Hematopoietic multipotent progenitor cell treated with erythropoietin and hydrocortisone succinate and interleukin-3 and kit ligand, for 17 days (in vitro differentiated cells): ENCODE data around the gene LRP5.

Source experiments
- DNase-seq: peaks from one replicate; pipeline ENCODE4 v3.0.0-alpha.2; 2015; ENCODE audit warnings: low spot score

The LRP5 gene

GRCh38 chr11:68371171-68372041, 59.0 kb downstream of the LRP5 start:
- DNase-seq = no peak

GRCh38 chr11:68372114-68372513, 59.7 kb downstream of the LRP5 start:
- no peak for DNase-seq

DNA sequence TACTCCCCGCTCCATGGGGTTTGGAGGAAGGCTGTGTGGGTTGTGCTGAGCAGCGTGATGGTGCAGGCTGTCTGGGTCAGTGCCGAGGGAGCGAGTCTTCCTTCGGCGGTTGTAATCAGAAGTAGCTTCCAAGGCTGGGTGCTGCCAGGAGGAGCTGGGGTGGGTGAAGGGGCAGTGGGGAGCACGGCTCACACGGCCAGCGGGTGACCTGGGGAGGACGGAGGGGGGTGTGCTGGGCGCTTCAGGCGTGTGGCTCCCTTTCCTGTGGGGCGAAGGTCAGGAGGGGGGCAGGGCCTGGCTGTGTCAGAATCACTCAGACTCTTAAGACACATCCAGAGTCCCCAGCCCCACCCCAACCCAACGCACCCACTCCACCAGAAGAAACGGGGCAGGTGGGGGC, 60.2 kb downstream of the LRP5 start:
- DNase-seq = no peak

- DNase-seq = no peak
Measured at GRCh38 chr11:68373189-68373814, 60.9 kb downstream of the LRP5 start.

GRCh38 chr11:68373815-68374501, 61.6 kb downstream of the LRP5 start:
- DNase-seq = no peak

DNA sequence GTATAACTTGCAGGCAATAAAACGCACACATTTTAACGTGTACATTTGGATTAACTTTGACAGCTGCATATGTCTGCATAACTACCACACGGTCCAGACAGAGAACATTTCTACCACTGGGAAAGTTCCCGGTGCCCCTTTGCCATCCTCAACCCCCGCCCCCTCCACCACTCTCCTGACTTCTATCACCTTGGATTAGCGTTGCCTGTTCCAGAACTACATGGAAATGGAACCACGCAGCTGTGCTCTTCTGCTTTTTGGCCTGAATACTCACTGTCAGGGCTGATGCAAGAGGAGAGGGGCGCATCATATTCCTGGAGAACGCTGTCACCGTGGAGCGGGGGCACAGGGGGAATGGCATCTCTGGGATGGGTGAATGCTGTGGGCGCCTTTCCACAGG, 62.1 kb downstream of the LRP5 start:
- DNase-seq = no peak

GRCh38 chr11:68375337-68375736, 62.9 kb downstream of the LRP5 start:
- DNase-seq = no peak

GRCh38 chr11:68375766-68376165, 63.4 kb downstream of the LRP5 start:
- DNase-seq = no peak

- DNase-seq = no peak
Measured at GRCh38 chr11:68377389-68377795, 65.0 kb downstream of the LRP5 start.

GRCh38 chr11:68379206-68379605, 66.8 kb downstream of the LRP5 start:
- DNase-seq = no peak

GRCh38 chr11:68380786-68381622, 68.6 kb downstream of the LRP5 start:
- no peak for DNase-seq

DNA sequence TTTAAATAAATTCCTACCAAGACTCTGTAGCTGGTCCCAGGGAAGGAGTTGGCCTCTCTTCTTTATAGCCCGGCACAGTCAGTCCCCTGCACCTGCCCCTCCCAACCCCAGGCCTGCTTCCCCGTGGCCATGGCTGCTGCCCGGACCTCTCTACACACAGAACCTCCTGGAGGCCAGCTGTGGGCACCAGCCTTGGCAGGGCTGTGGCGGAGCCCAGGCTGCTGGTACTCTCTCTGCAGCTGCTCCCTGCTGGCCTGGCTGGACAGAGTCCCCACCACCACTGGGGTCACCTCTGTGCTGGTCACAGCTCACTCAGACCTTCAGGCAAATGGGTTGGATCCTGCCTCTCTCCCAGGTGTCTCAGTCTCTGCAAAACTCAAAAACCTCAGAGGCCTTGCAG, 69.3 kb downstream of the LRP5 start:
- DNase-seq = no peak

DNA sequence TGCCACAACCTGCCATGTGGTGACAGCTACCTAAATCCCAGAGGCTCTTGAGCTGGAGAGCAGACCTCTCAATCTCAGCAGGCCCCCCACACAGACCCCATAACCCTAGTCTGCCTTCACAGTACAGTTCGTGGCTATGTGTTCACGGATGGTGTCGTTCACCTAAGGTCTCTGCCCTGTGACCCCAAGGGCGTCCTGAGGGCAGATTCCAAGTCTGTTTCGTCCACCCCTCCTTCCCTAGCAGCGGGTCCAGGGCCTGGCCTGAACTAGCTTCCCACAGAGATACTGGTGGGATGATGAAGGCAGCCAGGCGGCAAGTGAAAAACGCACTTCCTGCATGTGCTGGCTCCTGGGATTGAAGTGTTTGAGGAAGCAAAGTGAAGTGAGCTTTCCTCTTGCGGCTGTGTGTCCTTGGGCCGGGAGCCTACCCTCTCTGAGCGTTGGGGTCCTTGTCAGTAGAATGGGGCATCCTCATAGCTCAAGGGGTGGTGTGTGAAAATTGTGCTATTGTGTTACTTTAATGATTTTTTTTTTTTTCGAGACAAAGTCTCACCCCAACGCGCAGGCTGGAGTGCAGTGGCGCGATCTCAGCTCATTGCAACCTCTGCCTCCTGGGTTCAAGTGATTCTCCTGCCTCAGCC, 70.1 kb downstream of the LRP5 start:
- DNase-seq = no peak

- peak; percentile 77 for DNase-seq
Measured at GRCh38 chr11:68383976-68384501, 71.6 kb downstream of the LRP5 start.

DNA sequence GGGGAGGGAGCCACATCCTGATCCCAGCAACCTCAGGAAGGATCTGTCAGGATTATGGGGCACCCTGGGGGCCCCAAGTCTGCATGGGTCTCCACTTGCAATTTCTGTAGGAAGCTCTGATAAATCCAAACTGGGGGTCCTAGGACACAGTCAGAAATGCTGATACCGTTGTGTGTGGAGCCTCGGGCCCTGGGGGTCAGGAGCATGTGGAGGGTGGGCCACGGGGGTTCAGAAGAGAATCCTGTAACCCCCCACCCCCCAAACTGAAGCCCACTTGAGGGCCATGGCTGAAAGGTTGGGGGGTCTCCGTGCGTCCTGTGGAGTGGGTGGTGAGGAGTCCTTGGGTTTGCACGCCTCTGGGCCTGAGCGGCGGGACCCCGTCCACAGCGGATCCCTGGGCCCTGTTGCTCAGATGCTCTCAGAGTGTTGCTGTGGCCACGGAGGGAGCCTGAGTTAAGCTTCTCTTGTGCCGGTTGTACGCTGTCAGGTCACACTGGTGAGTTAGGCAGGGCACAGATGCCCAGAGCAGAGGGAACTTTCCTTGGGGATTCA, 72.2 kb downstream of the LRP5 start:
- DNase-seq = no peak

GRCh38 chr11:68385128-68385527, 72.7 kb downstream of the LRP5 start:
- DNase-seq = no peak

GRCh38 chr11:68386331-68386978, 74.1 kb downstream of the LRP5 start:
- no peak for DNase-seq

DNA sequence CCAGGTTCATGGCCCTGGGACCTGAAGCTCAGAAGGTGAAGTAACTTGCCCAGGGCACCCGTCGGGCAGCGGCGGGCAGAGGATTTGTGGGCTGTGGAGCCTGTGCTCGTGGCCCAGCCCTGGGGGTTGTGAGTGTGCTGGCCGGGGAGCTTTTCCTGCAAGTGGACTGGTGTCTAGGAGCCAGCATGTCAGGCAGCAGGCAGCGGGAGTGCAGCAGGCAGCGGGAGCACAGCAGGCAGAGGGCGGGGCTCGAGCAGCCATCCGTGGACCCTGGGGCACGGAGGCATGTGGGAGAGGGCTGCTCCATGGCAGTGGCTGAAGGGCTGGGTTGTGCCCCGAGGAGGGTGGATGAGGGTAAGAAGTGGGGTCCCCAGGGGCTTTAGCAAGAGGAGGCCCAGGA, 75.4 kb downstream of the LRP5 start:
- no peak for DNase-seq

DNA sequence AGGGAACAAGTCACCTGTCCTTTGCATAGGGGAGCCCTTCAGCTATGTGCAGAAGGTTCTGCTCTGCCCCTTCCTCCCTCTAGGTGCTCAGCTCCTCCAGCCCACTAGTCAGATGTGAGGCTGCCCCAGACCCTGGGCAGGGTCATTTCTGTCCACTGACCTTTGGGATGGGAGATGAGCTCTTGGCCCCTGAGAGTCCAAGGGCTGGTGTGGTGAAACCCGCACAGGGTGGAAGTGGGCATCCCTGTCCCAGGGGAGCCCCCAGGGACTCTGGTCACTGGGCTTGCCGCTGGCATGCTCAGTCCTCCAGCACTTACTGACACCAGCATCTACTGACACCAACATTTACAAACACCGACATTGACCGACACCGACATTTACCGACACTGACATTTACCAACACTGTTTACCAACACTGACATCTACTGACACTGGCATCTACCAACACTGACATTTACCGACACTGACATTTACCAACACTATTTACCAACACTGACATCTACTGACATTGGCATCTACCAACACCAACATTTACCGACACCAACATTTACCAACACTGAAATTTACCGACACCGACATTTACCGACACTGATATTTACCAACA, 76.3 kb downstream of the LRP5 start:
- DNase-seq = no peak

DNA sequence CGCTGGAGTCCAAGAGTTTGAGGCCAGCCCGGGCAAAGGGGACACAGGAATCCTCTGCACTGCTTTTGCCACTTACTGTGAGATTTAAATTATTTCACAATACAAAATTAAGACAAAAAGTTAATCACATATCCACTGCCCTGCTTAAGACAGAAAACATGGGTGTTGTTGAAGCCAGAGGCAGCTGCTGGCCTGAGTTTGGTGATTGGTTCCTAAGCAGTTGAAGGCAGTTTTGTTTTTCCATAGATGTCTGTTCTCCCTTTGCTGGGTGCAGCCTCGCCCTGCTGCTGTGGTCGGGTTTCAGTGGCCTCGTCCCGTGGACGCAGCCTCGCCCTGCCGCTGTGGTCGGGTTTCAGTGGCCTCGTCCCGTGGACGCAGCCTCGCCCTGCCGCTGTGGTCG, 77.9 kb downstream of the LRP5 start:
- no peak for DNase-seq
